CD4-positive, alpha-beta T cell (primary cell): ENCODE results near the gene QTRT2. TPM values are rescaled to one million over a fixed set of nuclear protein-coding genes. Genes with fewer than 3 reads are reported as not detected.

Experiments
- ATAC-seq: fragments of 200-7000 bp; cut with Tn5 transposase; one replicate; pipeline ENCODE4 v1.10.0; 2022; ENCODE audit warnings: mild to moderate bottlenecking; ENCODE audit not compliant: poor library complexity
- CTCF ChIA-PET: fragments of 350-600 bp; sonication (Branson Sonifier 250); formaldehyde crosslinking; loops from one replicate; lab custom pipeline; 2021; ENCODE audit warnings: antibody characterized with exemption, inconsistent platforms; lab: Charles Lee
- POLR2A ChIA-PET: fragments of 350-600 bp; sonication (Branson Sonifier 250); formaldehyde crosslinking; loops from one replicate; lab custom pipeline; 2021; ENCODE audit warnings: antibody characterized with exemption, inconsistent platforms; lab: Charles Lee
- DNase-seq, 14 experiments: peaks; one replicate each; pipeline ENCODE4 v3.0.0-alpha.2; 2013 to 2020; ENCODE audit warnings: mixed read lengths in 2 of 14
- H3K27ac ChIP-seq, 2 donors: one replicate each; pipeline versions ENCODE4 v1.5.1 to v1.7.0; 2013; ENCODE audit warnings: low read length in 2 of 2, low read depth in 1 of 2, mild to moderate bottlenecking in 1 of 2
- H3K27me3 ChIP-seq, 2 experiments: 1 replicate in 1 of 2; 2 replicates in 1 of 2; pipeline versions ENCODE4 v1.6.1 to v1.7.0; 2013; ENCODE audit warnings: low read length in 2 of 2, control low read depth in 1 of 2, mild to moderate bottlenecking in 1 of 2, moderate library complexity in 1 of 2; ENCODE audit not compliant: insufficient read depth in 2 of 2, control insufficient read depth in 1 of 2
- H3K36me3 ChIP-seq: one replicate; pipeline ENCODE4 v1.6.1; 2013; ENCODE audit warnings: low read length, control low read depth; ENCODE audit not compliant: insufficient read depth
- H3K4me1 ChIP-seq: one replicate; pipeline ENCODE4 v1.6.1; 2013; ENCODE audit warnings: low read length, control low read depth; ENCODE audit not compliant: insufficient read depth
- H3K4me3 ChIP-seq: one replicate; pipeline ENCODE4 v1.5.1; 2013; ENCODE audit warnings: mild to moderate bottlenecking, low read length, moderate library complexity
- H3K9me3 ChIP-seq, 2 experiments: 1 replicate in 1 of 2; 2 replicates in 1 of 2; pipeline versions ENCODE4 v1.6.1 to v1.7.0; 2013; ENCODE audit warnings: low read length in 2 of 2, mild to moderate bottlenecking in 2 of 2, control low read depth in 1 of 2, moderate library complexity in 1 of 2; ENCODE audit not compliant: control insufficient read depth in 1 of 2, insufficient read depth in 1 of 2
- H3K27ac Mint-ChIP-seq: one replicate; pipeline ENCODE4 v1.8.0; 2020; ENCODE audit warnings: mixed read lengths
- H3K27me3 Mint-ChIP-seq: one replicate; pipeline ENCODE4 v1.8.0; 2021; ENCODE audit warnings: mixed read lengths
- H3K36me3 Mint-ChIP-seq: one replicate; pipeline ENCODE4 v1.8.0; 2021; ENCODE audit warnings: low read depth, mixed read lengths
- H3K4me1 Mint-ChIP-seq: one replicate; pipeline ENCODE4 v1.8.0; 2021; ENCODE audit warnings: low read depth, mixed read lengths
- H3K4me3 Mint-ChIP-seq: one replicate; pipeline ENCODE4 v1.8.0; 2020; ENCODE audit warnings: mild to moderate bottlenecking, mixed read lengths
- H3K9me3 Mint-ChIP-seq: one replicate; pipeline ENCODE4 v1.8.0; 2020; ENCODE audit warnings: mixed read lengths
- intact Hi-C, 2 experiments: fragments of 100-400 bp; cut with DNase I in 1 of 2; cut with micrococcal nuclease in 1 of 2; formaldehyde crosslinking; loops; one replicate each; pipeline versions ENCODE4 v1.15.1 to v1.9.0; 2023 to 2025; cut with DNase I, micrococcal nuclease
- total RNA-seq, 174 experiments: library from RNA in 2 of 174; stranded (reverse) in 2 of 174; gene quantifications; one replicate each; pipeline ENCODE4 v1.2.3 and lab custom pipeline; 2021 to 2026
- TF ChIP-seq, protein P1 (sequence below): fragments of 200-600 bp; IDR thresholded peaks from one replicate; pipeline ENCODE4 v1.8.0; 2022; ENCODE audit warnings: antibody characterized with exemption, mild to moderate bottlenecking

The QTRT2 gene
- total RNA-seq, 2 experiments from 2014 or later = 22.8 to 27.0 TPM

DNA sequence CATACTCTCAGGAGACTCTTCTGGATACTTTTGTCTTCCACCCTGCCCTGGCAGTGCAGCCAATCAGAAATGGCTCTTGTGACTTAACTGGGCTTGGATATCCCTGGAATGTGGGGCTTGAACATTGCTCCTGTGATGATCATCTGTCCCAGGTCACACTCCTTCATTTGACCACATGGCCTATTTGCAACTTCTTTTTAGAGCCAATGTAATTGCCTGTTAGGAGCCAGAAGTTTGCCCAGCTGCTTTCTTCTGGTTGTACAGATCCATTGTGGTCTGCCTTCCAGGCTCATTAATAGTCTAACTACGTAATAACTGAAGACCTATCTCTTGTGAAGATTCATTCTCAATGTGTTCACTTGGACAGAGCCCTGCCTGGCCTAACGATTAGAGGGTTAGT is 29.8 kb downstream of the QTRT2 start:
- H3K9me3 Mint-ChIP-seq = no peaks in the 10 kb centered on the region
- Histone ChIP-seq H3K27ac (no peak overlapping the region), H3K4me1 (no peaks in the 10 kb centered on the region), H3K4me3 (no peak overlapping the region), H3K9me3 (no peaks in the 10 kb centered on the region), H3K27me3 (no peaks in the 10 kb centered on the region), H3K36me3 (peaks cover 55% of the 10 kb centered on the region)
- H3K27me3 Mint-ChIP-seq = no peaks in the 10 kb centered on the region
- ChIA-PET CTCF (no interaction called here), POLR2A (no interaction called here)
- peaks cover 65% of the 10 kb centered on the region for H3K36me3 Mint-ChIP-seq
- H3K27ac Mint-ChIP-seq = no peak overlapping the region
- no peak for DNase-seq
- intact Hi-C loops = no loop called here
- TF ChIP-seq, protein P1, sequence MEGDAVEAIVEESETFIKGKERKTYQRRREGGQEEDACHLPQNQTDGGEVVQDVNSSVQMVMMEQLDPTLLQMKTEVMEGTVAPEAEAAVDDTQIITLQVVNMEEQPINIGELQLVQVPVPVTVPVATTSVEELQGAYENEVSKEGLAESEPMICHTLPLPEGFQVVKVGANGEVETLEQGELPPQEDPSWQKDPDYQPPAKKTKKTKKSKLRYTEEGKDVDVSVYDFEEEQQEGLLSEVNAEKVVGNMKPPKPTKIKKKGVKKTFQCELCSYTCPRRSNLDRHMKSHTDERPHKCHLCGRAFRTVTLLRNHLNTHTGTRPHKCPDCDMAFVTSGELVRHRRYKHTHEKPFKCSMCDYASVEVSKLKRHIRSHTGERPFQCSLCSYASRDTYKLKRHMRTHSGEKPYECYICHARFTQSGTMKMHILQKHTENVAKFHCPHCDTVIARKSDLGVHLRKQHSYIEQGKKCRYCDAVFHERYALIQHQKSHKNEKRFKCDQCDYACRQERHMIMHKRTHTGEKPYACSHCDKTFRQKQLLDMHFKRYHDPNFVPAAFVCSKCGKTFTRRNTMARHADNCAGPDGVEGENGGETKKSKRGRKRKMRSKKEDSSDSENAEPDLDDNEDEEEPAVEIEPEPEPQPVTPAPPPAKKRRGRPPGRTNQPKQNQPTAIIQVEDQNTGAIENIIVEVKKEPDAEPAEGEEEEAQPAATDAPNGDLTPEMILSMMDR = no peak
- no peak overlapping the region for H3K4me3 Mint-ChIP-seq
- no peaks in the 10 kb centered on the region for H3K4me1 Mint-ChIP-seq
- no peak for ATAC-seq

DNA sequence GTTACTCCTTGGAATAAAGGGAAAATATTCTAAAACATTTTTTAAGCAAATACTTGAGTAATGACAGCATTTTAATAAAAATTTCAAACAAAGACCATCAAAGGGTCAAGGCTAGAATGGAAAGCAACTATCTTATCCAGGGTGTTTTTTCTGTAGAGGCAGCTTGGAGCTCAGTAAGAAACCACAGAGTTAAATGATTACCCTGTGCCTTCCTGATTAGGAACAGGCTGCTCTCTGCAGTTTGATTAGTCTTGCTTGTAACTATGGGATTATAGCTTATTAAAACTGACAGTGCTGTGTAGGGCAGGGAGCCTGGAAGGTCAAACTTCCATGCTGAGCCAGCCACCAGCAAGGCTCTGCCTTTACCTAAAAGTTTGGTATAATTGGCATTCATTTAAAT is 33.1 kb downstream of the QTRT2 start:
- DNase-seq (no peak), ATAC-seq (no peak)
- Histone ChIP-seq H3K9me3 (no peaks in the 10 kb centered on the region), H3K27me3 (no peaks in the 10 kb centered on the region), H3K4me3 (no peak overlapping the region), H3K4me1 (no peaks in the 10 kb centered on the region), H3K27ac (no peak overlapping the region), H3K36me3 (peaks cover 26% of the 10 kb centered on the region)
- Mint-ChIP-seq H3K27ac (no peak overlapping the region), H3K9me3 (no peaks in the 10 kb centered on the region), H3K4me1 (no peaks in the 10 kb centered on the region), H3K27me3 (no peaks in the 10 kb centered on the region), H3K36me3 (peaks cover 34% of the 10 kb centered on the region), H3K4me3 (no peak overlapping the region)
- TF ChIP-seq, protein P1 = no peak
- ChIA-PET POLR2A (no interaction called here), CTCF (no interaction called here)
- intact Hi-C loops = no loop called here

DNA sequence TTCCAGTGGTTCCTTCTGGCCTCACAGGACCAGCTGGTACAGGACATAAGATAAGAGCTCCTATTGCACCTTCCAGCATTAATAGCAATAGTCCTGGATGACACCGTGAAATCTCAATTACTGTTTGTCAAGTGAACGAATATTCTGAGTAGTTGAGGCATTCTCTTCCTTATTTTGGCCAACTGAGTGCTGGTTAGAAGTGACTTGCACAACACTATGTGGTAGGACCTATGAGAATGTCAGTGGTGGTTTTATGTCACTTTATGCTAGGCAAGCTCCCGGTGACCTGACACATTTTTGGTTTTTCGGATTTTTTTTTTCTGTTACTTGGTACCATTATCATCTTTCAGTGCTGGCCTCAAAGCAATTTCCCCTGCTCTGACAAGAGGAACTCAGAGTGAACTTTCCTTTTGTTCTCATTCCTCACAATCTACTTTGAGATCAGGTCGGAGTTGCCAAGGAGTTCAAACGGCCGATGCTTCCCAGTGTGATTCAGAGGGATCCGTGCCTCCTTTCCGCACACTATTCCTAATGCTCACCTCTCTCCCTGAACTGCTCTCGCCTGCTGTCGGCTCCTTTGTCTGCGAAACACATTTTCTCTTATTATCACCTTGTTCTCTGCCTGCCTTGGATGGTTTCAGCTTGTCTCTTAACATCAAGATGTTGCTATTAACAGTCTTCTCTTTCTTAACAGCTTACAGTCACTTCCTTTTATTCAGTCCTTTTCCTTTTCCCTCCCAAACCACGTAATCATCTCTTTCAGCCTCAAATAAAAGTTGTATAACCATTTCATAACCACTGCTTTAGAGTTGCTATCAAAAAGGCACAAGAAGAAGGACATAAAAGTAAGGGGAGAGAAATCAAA is 35.8 kb downstream of the QTRT2 start:
- no peak for ATAC-seq
- CTCF ChIA-PET = interaction anchor here (0.8 kb wide), 1 partner anchor 9 kb away, joined by 3 read pairs; no protein-coding TSS in a partner anchor
- Histone ChIP-seq H3K4me3 (no peak overlapping the region), H3K27ac (no peak overlapping the region), H3K4me1 (no peaks in the 10 kb centered on the region), H3K9me3 (no peaks in the 10 kb centered on the region), H3K27me3 (no peaks in the 10 kb centered on the region), H3K36me3 (peaks cover 3% of the 10 kb centered on the region)
- intact Hi-C loops = no loop called here
- H3K4me3 Mint-ChIP-seq = no peak overlapping the region
- no peaks in the 10 kb centered on the region for H3K4me1 Mint-ChIP-seq
- no peak overlapping the region for H3K27ac Mint-ChIP-seq
- peak in 2 of 14 experiments; percentile 3 to 16 for DNase-seq
- H3K27me3 Mint-ChIP-seq = no peaks in the 10 kb centered on the region
- POLR2A ChIA-PET = no interaction called here
- peaks cover 7% of the 10 kb centered on the region for H3K36me3 Mint-ChIP-seq
- TF ChIP-seq, protein P1 = no peak
- H3K9me3 Mint-ChIP-seq = no peaks in the 10 kb centered on the region
